DND-41 (cell line): ENCODE results near the gene LMOD2.

ENCODE experiments used
- ATAC-seq: fragments of 200-7000 bp; cut with Tn5 transposase; 3 replicates; pipeline ENCODE4 v1.9.1; 2021; ENCODE audit warnings: low read depth; ENCODE audit not compliant: insufficient read depth
- DNase-seq: peaks from one replicate; pipeline ENCODE4 v3.0.0-alpha.2; 2020
- H2AFZ ChIP-seq: 2 replicates; pipeline ENCODE4 v1.6.0; 2012; ENCODE audit warnings: low read depth, low read length
- H3K27ac ChIP-seq: 2 replicates; pipeline ENCODE4 v1.5.1; 2012; ENCODE audit warnings: low read length, inconsistent platforms
- H3K27me3 ChIP-seq: fragments of 200-600 bp; sonication (generic); 2 replicates; pipeline ENCODE4 v1.6.0; 2012; ENCODE audit warnings: low read length, mild to moderate bottlenecking, inconsistent platforms; ENCODE audit not compliant: insufficient read depth, poor library complexity
- H3K36me3 ChIP-seq: 2 replicates; pipeline ENCODE4 v1.5.1; 2012; ENCODE audit warnings: low read length, inconsistent platforms; ENCODE audit not compliant: insufficient read depth
- H3K4me1 ChIP-seq: 2 replicates; pipeline ENCODE4 v1.5.1; 2012; ENCODE audit warnings: mild to moderate bottlenecking, low read length; ENCODE audit not compliant: insufficient read depth
- H3K4me2 ChIP-seq: 2 replicates; pipeline ENCODE4 v1.6.0; 2012; ENCODE audit warnings: mild to moderate bottlenecking, moderate library complexity, low read length, inconsistent platforms; ENCODE audit not compliant: insufficient read depth
- H3K4me3 ChIP-seq, 2 experiments: fragments of 200-600 bp in 1 of 2; shearing (Covaris generic) in 1 of 2; 2 replicates each; pipeline ENCODE4 v1.5.1; 2012 to 2016; ENCODE audit warnings: inconsistent platforms in 2 of 2, low read length in 2 of 2, mild to moderate bottlenecking in 2 of 2, low read depth in 1 of 2, moderate library complexity in 1 of 2
- H3K79me2 ChIP-seq: 2 replicates; pipeline ENCODE4 v1.6.0; 2012; ENCODE audit warnings: low read length, inconsistent platforms; ENCODE audit not compliant: insufficient read depth
- H3K9ac ChIP-seq: 2 replicates; pipeline ENCODE4 v1.6.0; 2012; ENCODE audit warnings: low read depth, mild to moderate bottlenecking, inconsistent platforms, low read length, moderate library complexity
- H3K9me3 ChIP-seq: 2 replicates; pipeline ENCODE4 v1.5.1; 2012; ENCODE audit warnings: low read length, moderate library complexity, mild to moderate bottlenecking, inconsistent platforms; ENCODE audit not compliant: insufficient read depth, severe bottlenecking
- H4K20me1 ChIP-seq: 2 replicates; pipeline ENCODE4 v1.6.0; 2012; ENCODE audit warnings: low read length; ENCODE audit not compliant: insufficient read depth
- EZH2 ChIP-seq: IDR thresholded peaks from 3 replicates; pipeline ENCODE4 v1.6.1; 2012; ENCODE audit warnings: borderline replicate concordance, low read depth, mild to moderate bottlenecking, moderate library complexity, low read length, inconsistent platforms; ENCODE audit not compliant: severe bottlenecking
- TF ChIP-seq, protein P1 (sequence below): IDR thresholded peaks from 2 replicates; pipeline ENCODE4 v1.5.1; 2012; ENCODE audit warnings: borderline replicate concordance, low read length, moderate library complexity, mild to moderate bottlenecking; ENCODE audit not compliant: poor library complexity, severe bottlenecking; ENCODE audit errors: extremely low read depth

The LMOD2 gene

GRCh38 chr7:123653162-123653561 lies 2.5 kb upstream of the LMOD2 start:
- Histone ChIP-seq H3K36me3 (no peaks in the 10 kb centered on the region), H3K27ac (no peak overlapping the region), H3K4me1 (no peaks in the 10 kb centered on the region), H4K20me1 (no peaks in the 10 kb centered on the region), H3K4me3 (no peak overlapping the region), H3K4me2 (no peak overlapping the region), H3K27me3 (peaks cover 8% of the 10 kb centered on the region), H3K9me3 (no peaks in the 10 kb centered on the region), H3K79me2 (no peaks in the 10 kb centered on the region), H2AFZ (no peak overlapping the region), H3K9ac (no peak overlapping the region)
- no peak for DNase-seq
- no peak for ATAC-seq
- TF ChIP-seq, protein P1, sequence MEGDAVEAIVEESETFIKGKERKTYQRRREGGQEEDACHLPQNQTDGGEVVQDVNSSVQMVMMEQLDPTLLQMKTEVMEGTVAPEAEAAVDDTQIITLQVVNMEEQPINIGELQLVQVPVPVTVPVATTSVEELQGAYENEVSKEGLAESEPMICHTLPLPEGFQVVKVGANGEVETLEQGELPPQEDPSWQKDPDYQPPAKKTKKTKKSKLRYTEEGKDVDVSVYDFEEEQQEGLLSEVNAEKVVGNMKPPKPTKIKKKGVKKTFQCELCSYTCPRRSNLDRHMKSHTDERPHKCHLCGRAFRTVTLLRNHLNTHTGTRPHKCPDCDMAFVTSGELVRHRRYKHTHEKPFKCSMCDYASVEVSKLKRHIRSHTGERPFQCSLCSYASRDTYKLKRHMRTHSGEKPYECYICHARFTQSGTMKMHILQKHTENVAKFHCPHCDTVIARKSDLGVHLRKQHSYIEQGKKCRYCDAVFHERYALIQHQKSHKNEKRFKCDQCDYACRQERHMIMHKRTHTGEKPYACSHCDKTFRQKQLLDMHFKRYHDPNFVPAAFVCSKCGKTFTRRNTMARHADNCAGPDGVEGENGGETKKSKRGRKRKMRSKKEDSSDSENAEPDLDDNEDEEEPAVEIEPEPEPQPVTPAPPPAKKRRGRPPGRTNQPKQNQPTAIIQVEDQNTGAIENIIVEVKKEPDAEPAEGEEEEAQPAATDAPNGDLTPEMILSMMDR, result no peak

DNA sequence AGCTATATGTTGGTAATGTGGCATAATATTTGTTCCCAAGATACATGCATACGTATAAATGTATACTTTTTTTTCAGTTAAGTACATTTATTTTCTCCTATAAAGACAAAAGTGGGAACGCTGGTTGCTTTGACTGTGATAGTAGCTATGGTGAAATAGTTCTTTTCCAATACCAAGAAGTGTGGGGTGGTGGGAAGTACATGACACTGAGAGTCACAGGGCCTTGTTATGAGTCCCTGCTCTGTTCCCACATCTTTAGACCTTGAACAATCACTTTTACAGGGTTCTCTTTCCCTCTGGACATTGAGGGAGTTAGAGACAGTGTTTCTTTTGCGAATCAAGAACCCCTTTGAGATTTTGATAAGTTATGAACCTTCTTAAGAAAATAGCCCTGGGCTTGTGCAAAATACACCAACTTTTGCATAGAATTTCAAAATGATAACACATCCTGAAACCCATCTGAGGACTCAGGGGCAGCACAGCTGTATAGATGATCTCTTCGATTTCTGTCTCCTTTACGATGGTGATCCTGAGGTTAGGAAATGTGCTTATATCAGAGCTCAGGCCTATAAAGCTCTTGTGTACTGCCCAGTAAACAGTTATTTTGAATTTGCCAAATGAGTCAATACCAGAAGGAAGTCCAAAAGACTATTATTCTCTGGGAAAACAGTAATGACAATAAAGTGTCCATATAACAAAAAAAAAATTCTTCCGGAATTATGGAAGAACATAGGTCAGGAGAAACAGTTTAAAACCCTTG lies 1.1 kb downstream of the LMOD2 start:
- Histone ChIP-seq H3K4me2 (no peak overlapping the region), H3K9ac (no peak overlapping the region), H2AFZ (no peak overlapping the region), H3K27ac (no peak overlapping the region), H3K79me2 (no peaks in the 10 kb centered on the region), H3K4me1 (no peaks in the 10 kb centered on the region), H3K27me3 (peaks cover 3% of the 10 kb centered on the region), H3K9me3 (no peaks in the 10 kb centered on the region), H4K20me1 (no peaks in the 10 kb centered on the region), H3K36me3 (no peaks in the 10 kb centered on the region), H3K4me3 (no peak overlapping the region)
- ATAC-seq (no peak), DNase-seq (no peak)
- TF ChIP-seq EZH2, result no peak
- TF ChIP-seq, protein P1, result no peak

DNA sequence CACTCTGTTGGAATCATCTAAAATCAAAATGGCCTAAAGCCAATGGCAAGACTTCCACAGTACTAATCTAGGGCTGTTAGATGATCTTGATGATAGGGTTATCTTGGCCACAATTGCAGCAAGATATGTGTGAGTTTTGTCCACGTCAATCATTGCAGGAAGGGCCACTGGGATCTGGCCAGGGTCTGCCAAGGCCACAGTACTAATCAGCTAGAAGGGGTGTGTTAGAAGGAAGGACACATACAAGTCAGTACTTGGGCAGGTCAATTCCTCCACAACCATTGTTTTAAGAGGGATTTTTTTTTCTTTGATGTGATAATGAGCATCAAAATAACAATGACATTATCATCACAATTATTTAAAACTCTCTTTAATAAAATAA lies 1.6 kb downstream of the LMOD2 start:
- TF ChIP-seq, protein P1, result no peak
- no peak for TF ChIP-seq EZH2
- H3K27ac ChIP-seq, result no peak overlapping the region
- ATAC-seq, result no peak
- no peak overlapping the region for H3K9ac ChIP-seq
- DNase-seq, result no peak
- H3K4me3 ChIP-seq, result no peak overlapping the region
- no peaks in the 10 kb centered on the region for H3K9me3 ChIP-seq
- H3K79me2 ChIP-seq, result no peaks in the 10 kb centered on the region
- peaks cover 3% of the 10 kb centered on the region for H3K27me3 ChIP-seq
- H4K20me1 ChIP-seq, result no peaks in the 10 kb centered on the region
- H3K4me1 ChIP-seq, result no peaks in the 10 kb centered on the region
- no peak overlapping the region for H2AFZ ChIP-seq
- no peaks in the 10 kb centered on the region for H3K36me3 ChIP-seq
- no peak overlapping the region for H3K4me2 ChIP-seq

GRCh38 chr7:123658023-123658422 lies 2.4 kb downstream of the LMOD2 start:
- Histone ChIP-seq H3K4me1 (no peaks in the 10 kb centered on the region), H4K20me1 (no peaks in the 10 kb centered on the region), H3K27me3 (peaks cover 3% of the 10 kb centered on the region), H3K9me3 (no peaks in the 10 kb centered on the region), H3K79me2 (no peaks in the 10 kb centered on the region), H2AFZ (no peak overlapping the region), H3K36me3 (no peaks in the 10 kb centered on the region), H3K4me2 (no peak overlapping the region), H3K4me3 (no peak overlapping the region), H3K9ac (no peak overlapping the region), H3K27ac (no peak overlapping the region)
- no peak for TF ChIP-seq EZH2
- TF ChIP-seq, protein P1, result no peak
- no peak for DNase-seq
- no peak for ATAC-seq
